T-helper 9 cell (primary cell): ENCODE results near the gene DFFA.
"Not testable (repeated sequence)": the region's sequence is repeated elsewhere in the genome, so short reads cannot be mapped to it uniquely, and the experiment has no call there.

Experiments
- DNase-seq: peaks from one replicate; pipeline ENCODE4 v3.0.0-alpha.2; 2020

The DFFA gene

DNA sequence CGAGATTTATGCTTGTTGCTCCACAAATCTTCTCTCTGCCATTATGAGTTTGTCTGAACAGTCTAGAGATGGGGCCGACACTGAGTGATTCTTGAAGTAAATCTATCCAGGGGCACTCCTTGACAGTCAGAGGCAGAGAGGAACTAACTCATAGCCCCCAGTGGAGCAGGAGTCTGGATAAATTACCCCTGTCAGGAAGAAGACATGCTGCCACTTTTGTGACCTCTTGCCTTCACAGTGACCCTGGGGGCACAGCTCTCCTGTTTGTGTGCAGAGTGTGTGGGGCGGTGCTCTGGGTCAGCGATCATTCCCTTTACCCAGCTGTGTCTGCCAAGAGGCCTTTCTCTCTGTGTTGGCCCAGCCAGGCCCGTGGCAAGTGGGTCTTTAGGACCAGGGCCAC is 31.9 kb upstream of the DFFA start:
- DNase-seq = no peak

- DNase-seq = no peak
Observed at GRCh38 chr1:10502206-10502605, 29.9 kb upstream of the DFFA start.

- no peak for DNase-seq
Observed at GRCh38 chr1:10498231-10498630, 25.9 kb upstream of the DFFA start.

GRCh38 chr1:10497109-10497508 is 24.8 kb upstream of the DFFA start:
- DNase-seq = no peak

GRCh38 chr1:10495952-10496351 is 23.6 kb upstream of the DFFA start:
- no peak for DNase-seq

- DNase-seq = no peak
Observed at GRCh38 chr1:10495475-10495817, 23.1 kb upstream of the DFFA start.

DNA sequence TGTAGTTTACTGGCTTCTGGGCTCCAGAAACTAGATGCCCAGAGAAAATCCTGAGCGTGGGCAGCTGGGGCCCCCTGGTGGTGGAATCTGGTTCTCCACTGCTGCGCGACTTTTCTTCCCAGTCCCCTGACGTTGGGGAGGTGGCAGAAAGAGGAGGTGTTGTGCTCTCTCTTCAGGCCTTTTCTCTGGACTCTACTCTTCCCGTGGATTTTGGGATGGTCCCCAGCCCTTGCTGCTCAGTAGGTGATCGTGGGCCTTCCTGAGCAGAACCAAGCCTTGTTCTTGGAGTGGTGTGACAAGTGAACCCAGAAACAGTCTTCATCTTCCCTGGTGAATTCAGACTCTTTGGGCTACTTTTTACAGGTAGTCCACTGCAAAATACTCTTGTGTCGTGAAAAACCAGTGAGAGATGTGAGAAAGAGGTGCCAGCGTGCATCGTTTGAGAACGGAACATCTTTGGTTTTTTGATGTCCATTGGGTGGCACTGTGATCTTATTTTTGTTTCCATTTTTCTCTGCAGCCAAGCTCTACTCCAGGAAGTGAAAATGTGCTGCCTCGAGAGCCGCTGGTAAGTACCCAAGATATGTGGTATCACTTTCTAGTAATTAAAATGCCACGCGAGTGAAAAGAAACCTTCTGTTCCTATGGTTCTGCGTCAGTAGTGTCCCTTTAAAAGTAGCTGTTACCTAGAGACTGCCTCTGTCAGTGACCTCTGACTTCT is 22.6 kb upstream of the DFFA start:
- DNase-seq = peak; percentile 76

DNA sequence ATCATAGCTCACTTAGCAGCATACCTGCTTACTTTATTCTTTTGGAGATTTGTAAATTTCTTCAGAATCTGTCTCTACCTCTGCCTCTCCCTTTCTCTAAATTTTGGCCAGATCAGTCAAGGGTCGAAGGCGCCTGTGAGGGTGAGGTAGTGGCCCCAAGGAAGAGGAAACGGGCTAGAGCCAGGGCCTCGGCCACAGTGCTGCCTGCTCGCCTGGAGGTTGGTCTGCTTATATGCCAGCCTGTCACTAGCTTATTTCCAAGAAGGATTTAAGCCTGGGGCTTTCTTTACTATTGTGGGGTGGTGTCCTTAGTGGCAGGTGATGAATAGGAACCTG is 22.1 kb upstream of the DFFA start:
- no peak for DNase-seq

DNA sequence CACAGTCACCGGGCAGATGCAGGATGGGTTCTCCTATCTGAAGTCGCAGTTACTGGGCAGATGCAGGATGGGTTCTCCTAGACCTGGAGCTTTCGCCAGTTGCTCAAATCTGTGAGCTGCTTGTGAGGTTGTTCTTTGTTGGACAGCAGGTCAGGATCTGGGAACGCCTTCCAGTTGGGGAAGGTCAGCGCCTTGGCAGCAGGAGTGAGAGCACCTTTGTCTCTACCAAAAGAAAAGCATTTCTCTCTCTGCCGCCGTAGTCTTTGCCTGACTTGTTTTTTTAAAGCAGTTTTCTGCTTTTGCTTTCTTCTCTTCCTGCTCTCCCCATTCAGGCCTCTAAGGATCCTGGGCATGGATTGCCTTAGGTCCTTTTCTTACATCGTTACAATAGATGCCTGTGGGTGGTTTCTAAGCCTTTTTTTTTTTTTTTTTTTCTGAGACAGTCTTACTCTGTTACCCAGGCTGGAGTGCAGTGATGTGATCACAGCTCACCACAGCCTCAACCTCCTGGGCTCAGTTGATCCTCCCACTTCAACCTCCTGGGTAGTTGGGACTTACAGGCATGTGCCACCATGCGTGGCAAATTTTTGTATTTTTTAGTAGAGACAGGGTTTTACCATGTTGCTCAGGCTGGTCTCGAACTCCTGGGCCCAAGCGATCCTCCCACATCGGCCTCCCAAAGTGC is 18.1 kb upstream of the DFFA start:
- no peak for DNase-seq

DNA sequence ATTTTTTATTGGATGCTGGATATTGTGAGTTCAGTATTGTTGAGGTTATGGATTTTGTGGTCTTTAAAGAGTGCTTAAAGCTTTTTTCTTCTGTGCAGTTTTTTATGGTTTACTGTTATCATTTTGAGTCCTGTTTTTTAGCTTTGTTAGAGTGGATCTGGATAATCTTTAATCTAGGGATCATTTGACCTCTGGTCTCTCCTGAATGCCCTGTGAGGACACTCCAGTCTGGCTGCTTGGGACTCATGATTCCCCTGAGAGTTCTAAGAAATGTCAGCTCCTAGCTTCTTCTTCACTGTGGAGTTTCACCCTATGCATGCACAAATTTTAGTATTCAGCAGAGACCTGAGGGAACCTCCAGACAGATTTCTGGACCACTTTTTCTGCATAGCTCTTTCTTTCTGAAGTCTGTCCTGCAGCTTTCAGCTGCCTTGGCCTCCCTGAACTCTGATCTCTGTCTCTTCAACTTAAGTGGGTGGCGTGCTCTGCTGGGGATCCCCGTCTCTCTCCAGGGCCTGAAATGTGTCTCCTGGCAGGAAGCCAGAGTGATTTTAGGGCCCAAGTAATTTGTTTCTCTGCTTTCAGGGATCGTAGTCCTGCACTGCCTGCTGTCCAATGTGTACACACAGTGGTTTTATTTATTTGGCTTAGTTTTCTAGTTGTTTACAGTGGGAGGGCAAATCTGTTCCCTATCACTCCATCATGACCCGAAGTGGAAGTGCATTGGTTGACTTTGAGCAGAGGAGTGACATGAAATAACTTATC is 17.1 kb upstream of the DFFA start:
- no peak for DNase-seq

DNA sequence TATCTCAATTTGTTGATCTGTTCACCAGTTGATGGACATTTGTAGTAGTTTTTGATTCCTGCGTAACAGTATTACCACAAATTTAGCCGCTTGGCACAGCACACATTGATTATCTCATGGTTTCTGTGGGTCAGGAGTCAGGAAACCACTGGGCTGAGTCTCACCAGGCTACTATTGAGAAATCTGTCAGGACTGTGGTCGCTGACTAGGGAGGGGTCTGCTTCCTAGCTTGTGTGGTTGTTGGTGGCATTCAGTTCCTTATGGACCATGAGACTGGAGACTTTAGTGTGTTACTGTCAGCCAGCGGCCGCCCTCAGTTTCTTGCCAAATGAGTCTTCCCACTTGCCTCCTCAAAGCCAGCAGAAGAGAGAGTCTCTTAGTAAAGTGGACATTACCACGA is 12.2 kb upstream of the DFFA start:
- DNase-seq = no peak

- DNase-seq = no peak
Observed at GRCh38 chr1:10480614-10481013, 8.3 kb upstream of the DFFA start.

DNA sequence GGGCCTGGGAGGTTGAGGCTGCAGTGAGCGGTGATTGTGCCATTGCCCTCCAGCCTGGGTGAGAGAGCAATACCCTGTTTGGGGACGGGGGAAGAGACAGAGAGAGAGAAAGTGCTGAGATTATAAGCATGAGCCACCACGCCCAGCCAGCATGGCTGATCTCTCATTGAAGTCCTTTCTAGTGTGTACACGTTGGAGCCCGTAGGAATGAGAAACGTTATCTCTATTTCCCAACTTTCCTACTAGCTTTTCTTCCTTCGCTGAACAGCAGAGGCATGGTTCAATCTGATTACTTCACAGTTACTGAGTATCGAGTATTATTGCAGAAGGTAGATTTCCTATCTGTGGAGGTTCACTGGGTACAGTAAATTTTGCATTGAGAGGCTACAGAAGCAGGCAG is 7.0 kb upstream of the DFFA start:
- DNase-seq = no peak

GRCh38 chr1:10475510-10475909 is 3.2 kb upstream of the DFFA start:
- DNase-seq = no peak

- peak; percentile 73 for DNase-seq
Observed at GRCh38 chr1:10474613-10475507, 2.5 kb upstream of the DFFA start, which contains the start of gene PEX14. PEX14 (plus strand) TSS chr1:10474950; CDS start chr1:10474967, 17 bp downstream.

DNA sequence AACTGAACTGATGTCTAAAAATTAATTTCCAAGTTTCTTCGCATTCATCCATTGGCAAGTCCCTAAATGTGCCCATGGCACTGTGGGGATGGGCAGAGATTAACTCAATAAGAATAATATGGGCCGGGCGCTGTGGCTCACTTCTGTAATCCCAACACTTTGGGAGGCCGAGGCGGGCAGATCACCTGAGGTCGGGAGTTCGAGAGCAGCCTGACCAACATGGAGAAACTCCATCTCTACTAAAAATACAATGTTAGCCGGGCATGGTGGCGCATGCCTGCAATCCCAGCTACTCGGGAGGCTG is 1.9 kb upstream of the DFFA start:
- not testable (repeated sequence) for DNase-seq

GRCh38 chr1:10473145-10473765 is 926 bp upstream of the DFFA start:
- DNase-seq = no peak

DNA sequence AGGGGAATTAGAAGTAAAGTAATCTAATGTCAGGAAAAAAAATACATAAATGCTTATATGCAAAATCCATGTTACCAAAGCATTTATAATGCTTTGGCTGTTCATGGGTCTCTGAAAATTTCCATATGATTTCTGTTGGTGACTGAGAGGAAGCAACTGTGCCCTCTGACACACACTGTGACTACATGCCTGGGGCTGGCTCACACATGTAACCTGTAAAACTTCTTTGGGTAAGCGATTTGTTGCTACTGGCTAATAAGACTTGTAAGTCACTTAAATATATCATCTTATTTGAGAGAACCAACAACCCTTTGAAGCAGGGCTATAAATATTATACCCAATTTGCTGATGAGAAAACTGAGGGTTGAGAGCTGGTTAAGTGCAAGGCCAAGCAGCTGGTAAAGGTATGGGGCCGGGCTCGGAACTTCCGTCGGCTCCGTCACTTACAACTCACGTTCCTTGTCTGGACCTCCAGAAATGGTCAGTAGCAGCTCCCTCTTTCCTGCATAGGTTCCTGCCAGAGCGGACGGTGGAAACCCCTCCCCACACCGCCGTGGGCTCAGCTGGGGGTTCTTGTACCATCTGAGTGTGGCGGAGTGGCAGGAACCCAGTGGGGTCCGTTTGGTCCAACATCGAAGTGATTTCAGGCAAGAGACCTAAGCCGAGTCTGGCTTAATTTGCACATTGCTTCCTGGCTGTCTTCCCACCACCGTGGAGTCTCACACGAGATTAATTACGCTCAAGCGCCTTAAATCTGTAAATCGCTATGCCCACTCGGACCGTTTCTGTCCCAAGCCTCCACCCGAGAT is 714 bp downstream of the DFFA start:
- no peak for DNase-seq

DNA sequence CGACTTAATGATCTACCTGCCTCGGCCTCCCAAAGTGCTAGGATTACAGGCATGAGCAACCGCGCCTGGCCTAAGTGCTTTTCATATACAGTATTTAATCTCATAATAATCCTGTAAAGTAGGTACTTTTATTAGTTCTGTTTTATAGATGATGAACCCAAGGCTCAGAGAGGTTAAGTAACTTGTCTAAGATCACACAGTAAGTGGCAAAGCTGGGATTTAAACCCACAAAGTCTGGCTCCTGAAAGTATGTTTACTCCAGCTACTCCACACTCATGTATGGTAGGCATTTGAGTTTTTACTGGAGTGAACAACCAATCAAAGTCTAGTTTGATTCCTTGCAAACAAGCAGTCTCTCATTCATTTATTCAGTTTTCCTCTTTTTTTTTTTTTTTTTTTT is 2.3 kb downstream of the DFFA start:
- no peak for DNase-seq

GRCh38 chr1:10467078-10467477 is 5.3 kb downstream of the DFFA start:
- DNase-seq = no peak

- no peak for DNase-seq
Observed at GRCh38 chr1:10459184-10459583, 13.1 kb downstream of the DFFA start.

GRCh38 chr1:10457875-10458274 is 14.5 kb downstream of the DFFA start:
- no peak for DNase-seq
